SU-DHL-6 (cell line): ENCODE results near the gene STK32A.

Experiments
- H2AFZ ChIP-seq: fragments of 200-600 bp; sonication (generic); 2 replicates; pipeline ENCODE4 v1.6.1; 2014; ENCODE audit warnings: low read depth, mild to moderate bottlenecking, moderate library complexity, mixed read lengths, antibody characterized with exemption, low read length; ENCODE audit not compliant: severe bottlenecking
- H3F3A ChIP-seq: fragments of 200-600 bp; shearing (Covaris generic); 2 replicates; pipeline ENCODE4 v1.6.0; 2016; ENCODE audit warnings: antibody characterized with exemption, mild to moderate bottlenecking; ENCODE audit not compliant: insufficient read depth
- H3K27ac ChIP-seq: fragments of 200-600 bp; sonication (generic); 2 replicates; pipeline ENCODE4 v1.5.1; 2016; ENCODE audit warnings: low read depth, mild to moderate bottlenecking, low read length, moderate library complexity, mixed read lengths
- H3K27me3 ChIP-seq: fragments of 200-600 bp; sonication (generic), shearing (Covaris generic); 2 replicates; pipeline ENCODE4 v1.6.0; 2014; ENCODE audit warnings: mild to moderate bottlenecking, low read length
- H3K36me3 ChIP-seq: fragments of 200-600 bp; sonication (generic); 2 replicates; pipeline ENCODE4 v1.6.1; 2014; ENCODE audit warnings: mild to moderate bottlenecking, low read length, mixed read lengths
- H3K4me2 ChIP-seq: fragments of 300-600, 200-600 bp; shearing (Covaris generic), sonication (generic); 2 replicates; pipeline ENCODE4 v1.6.0; 2014; ENCODE audit warnings: low read length, low read depth, mild to moderate bottlenecking; ENCODE audit not compliant: poor library complexity, severe bottlenecking
- H3K4me3 ChIP-seq: fragments of 200-600 bp; sonication (generic); 2 replicates; pipeline ENCODE4 v1.5.1; 2014; ENCODE audit warnings: antibody characterized with exemption, low read length, mild to moderate bottlenecking, mixed read lengths; ENCODE audit not compliant: insufficient read depth, poor library complexity, severe bottlenecking
- H3K79me2 ChIP-seq: fragments of 200-600 bp; sonication (generic); 2 replicates; pipeline ENCODE4 v1.6.1; 2014; ENCODE audit warnings: mild to moderate bottlenecking, low read length, moderate library complexity; ENCODE audit not compliant: insufficient read depth
- H3K9ac ChIP-seq: fragments of 200-600 bp; sonication (generic); 2 replicates; pipeline ENCODE4 v1.7.0; 2014; ENCODE audit warnings: mild to moderate bottlenecking, low read length
- H3K9me2 ChIP-seq: fragments of 200-600 bp; sonication (generic); replicated peaks from 2 replicates; pipeline ENCODE4 v1.6.1; 2014; ENCODE audit warnings: low read length; ENCODE audit not compliant: insufficient read depth
- H3K9me3 ChIP-seq: fragments of 200-600 bp; sonication (generic); 2 replicates; pipeline ENCODE4 v1.6.1; 2014; ENCODE audit warnings: low read length, mixed read lengths; ENCODE audit not compliant: insufficient read depth
- H4K20me1 ChIP-seq: fragments of 200-600 bp; sonication (generic); 2 replicates; pipeline ENCODE4 v1.6.1; 2014; ENCODE audit warnings: low read depth, mild to moderate bottlenecking, antibody characterized with exemption, low read length, moderate library complexity, mixed read lengths
- CTCF ChIP-seq: fragments of 200-600 bp; sonication (generic); IDR thresholded peaks from one replicate; pipeline ENCODE4 v1.5.1; 2017; ENCODE audit warnings: antibody characterized with exemption, mild to moderate bottlenecking, low read length, moderate library complexity; ENCODE audit not compliant: insufficient read depth, poor library complexity, severe bottlenecking
- EZH2phosphoT487 ChIP-seq: fragments of 200-600 bp; sonication (generic), shearing (Covaris generic); conservative IDR thresholded peaks from 2 replicates; pipeline ENCODE4 v1.6.1; 2018; ENCODE audit warnings: mild to moderate bottlenecking, antibody characterized with exemption, low read length, moderate library complexity, mixed read lengths

The STK32A gene

GRCh38 chr5:147306351-147306750 is 71.5 kb downstream of the STK32A start:
- Histone ChIP-seq H2AFZ (no peak overlapping the region), H3K36me3 (no peaks in the 10 kb centered on the region), H3F3A (no peaks in the 10 kb centered on the region), H3K4me2 (no peak overlapping the region), H3K79me2 (no peaks in the 10 kb centered on the region), H3K9ac (no peak overlapping the region), H3K27ac (no peak overlapping the region), H3K9me3 (no peaks in the 10 kb centered on the region), H4K20me1 (no peaks in the 10 kb centered on the region), H3K9me2 (no peaks in the 10 kb centered on the region), H3K27me3 (no peaks in the 10 kb centered on the region), H3K4me3 (no peak overlapping the region)
- no peak for TF ChIP-seq EZH2phosphoT487
- TF ChIP-seq CTCF, result no peak

GRCh38 chr5:147307170-147307569 is 72.3 kb downstream of the STK32A start:
- Histone ChIP-seq H3K4me3 (no peak overlapping the region), H3K4me2 (no peak overlapping the region), H3K36me3 (no peaks in the 10 kb centered on the region), H3K9me2 (no peaks in the 10 kb centered on the region), H4K20me1 (no peaks in the 10 kb centered on the region), H3K27me3 (no peaks in the 10 kb centered on the region), H3K79me2 (no peaks in the 10 kb centered on the region), H3K27ac (no peak overlapping the region), H3F3A (no peaks in the 10 kb centered on the region), H2AFZ (no peak overlapping the region), H3K9ac (no peak overlapping the region), H3K9me3 (no peaks in the 10 kb centered on the region)
- TF ChIP-seq EZH2phosphoT487 (no peak), CTCF (no peak)

- TF ChIP-seq EZH2phosphoT487 (no peak), CTCF (no peak)
- Histone ChIP-seq H2AFZ (no peak overlapping the region), H3K36me3 (no peaks in the 10 kb centered on the region), H3K9ac (no peak overlapping the region), H3K4me3 (no peak overlapping the region), H3K27me3 (no peaks in the 10 kb centered on the region), H3K79me2 (no peaks in the 10 kb centered on the region), H3F3A (no peaks in the 10 kb centered on the region), H3K9me2 (no peaks in the 10 kb centered on the region), H4K20me1 (no peaks in the 10 kb centered on the region), H3K27ac (no peak overlapping the region), H3K4me2 (no peak overlapping the region), H3K9me3 (no peaks in the 10 kb centered on the region)
Measured at GRCh38 chr5:147309621-147310020, 74.8 kb downstream of the STK32A start.

GRCh38 chr5:147310059-147310704 is 75.4 kb downstream of the STK32A start:
- no peak for TF ChIP-seq CTCF
- no peak for TF ChIP-seq EZH2phosphoT487
- no peaks in the 10 kb centered on the region for H3F3A ChIP-seq
- no peak overlapping the region for H2AFZ ChIP-seq
- no peaks in the 10 kb centered on the region for H3K9me3 ChIP-seq
- H3K4me2 ChIP-seq, result no peak overlapping the region
- no peak overlapping the region for H3K4me3 ChIP-seq
- no peaks in the 10 kb centered on the region for H3K27me3 ChIP-seq
- no peaks in the 10 kb centered on the region for H3K36me3 ChIP-seq
- no peaks in the 10 kb centered on the region for H3K79me2 ChIP-seq
- H3K9ac ChIP-seq, result no peak overlapping the region
- no peaks in the 10 kb centered on the region for H3K9me2 ChIP-seq
- no peaks in the 10 kb centered on the region for H4K20me1 ChIP-seq
- H3K27ac ChIP-seq, result no peak overlapping the region
